HepG2 (cell line): ENCODE results near the gene RBMY1J.
"Not testable (repeated sequence)": the region's sequence is repeated elsewhere in the genome, so short reads cannot be mapped to it uniquely, and the experiment has no call there.

Experiments used
- CEBPB ChIP-seq: IDR thresholded peaks from 2 replicates; pipeline ENCODE4 v1.6.1; 2011; ENCODE audit warnings: low read depth, low read length, improper control_type of control experiment, borderline replicate concordance
- ELF4 ChIP-seq: sonication (generic); formaldehyde crosslinking; IDR thresholded peaks from 2 replicates; pipeline ENCODE4 v1.5.0; 2020; ENCODE audit warnings: missing genetic modification reagents, mild to moderate bottlenecking, moderate library complexity, borderline replicate concordance
- EZH2 ChIP-seq: conservative IDR thresholded peaks from 2 replicates; pipeline ENCODE4 v1.6.1; 2012; ENCODE audit warnings: mild to moderate bottlenecking, low read depth, low read length, moderate library complexity
- FOXK2 ChIP-seq: fragments of 450-650 bp; IDR thresholded peaks from 2 replicates; pipeline ENCODE4 v1.6.1; 2016
- PAX8 ChIP-seq: sonication (generic); formaldehyde crosslinking; IDR thresholded peaks from 2 replicates; pipeline ENCODE4 v1.8.0; 2022; ENCODE audit warnings: mild to moderate bottlenecking, missing genetic modification reagents, borderline replicate concordance
- PCBP1 ChIP-seq: fragments of 200-400 bp; formaldehyde crosslinking; IDR thresholded peaks from 2 replicates; pipeline ENCODE4 v1.6.1; 2017; ENCODE audit warnings: mild to moderate bottlenecking, low read depth, low read length, borderline replicate concordance
- POLR2A ChIP-seq, 2 experiments: IDR thresholded peaks; 2 replicates each; pipeline ENCODE4 v1.6.1; 2011; ENCODE audit warnings: low read depth in 2 of 2, low read length in 2 of 2, mild to moderate bottlenecking in 1 of 2, moderate library complexity in 1 of 2; ENCODE audit not compliant: insufficient read depth in 1 of 2
- PTBP1 ChIP-seq: fragments of 200-400 bp; formaldehyde crosslinking; IDR thresholded peaks from 2 replicates; pipeline ENCODE4 v1.6.1; 2018; ENCODE audit warnings: low read length, low read depth; ENCODE audit not compliant: poor library complexity, severe bottlenecking
- SAP130 ChIP-seq: IDR thresholded peaks from 2 replicates; pipeline ENCODE4 v1.6.1; 2016; ENCODE audit warnings: low read depth
- ZNF232 ChIP-seq: sonication (generic); formaldehyde crosslinking; IDR thresholded peaks from 2 replicates; pipeline ENCODE4 v1.4.0; 2020; ENCODE audit warnings: missing genetic modification reagents, borderline replicate concordance
- ZNF274 ChIP-seq: sonication (generic); formaldehyde crosslinking; IDR thresholded peaks from 2 replicates; pipeline ENCODE4 v1.5.1; 2020; ENCODE audit warnings: mild to moderate bottlenecking, missing genetic modification reagents
- ZNF772 ChIP-seq: sonication (generic); formaldehyde crosslinking; IDR thresholded peaks from 2 replicates; pipeline ENCODE4 v1.5.0; 2020; ENCODE audit warnings: mild to moderate bottlenecking, missing genetic modification reagents
- TF ChIP-seq, protein P1 (sequence below): sonication (generic); formaldehyde crosslinking; IDR thresholded peaks from 2 replicates; pipeline ENCODE4 v1.5.0; 2020; ENCODE audit warnings: mild to moderate bottlenecking, missing genetic modification reagents, moderate library complexity

DNA sequence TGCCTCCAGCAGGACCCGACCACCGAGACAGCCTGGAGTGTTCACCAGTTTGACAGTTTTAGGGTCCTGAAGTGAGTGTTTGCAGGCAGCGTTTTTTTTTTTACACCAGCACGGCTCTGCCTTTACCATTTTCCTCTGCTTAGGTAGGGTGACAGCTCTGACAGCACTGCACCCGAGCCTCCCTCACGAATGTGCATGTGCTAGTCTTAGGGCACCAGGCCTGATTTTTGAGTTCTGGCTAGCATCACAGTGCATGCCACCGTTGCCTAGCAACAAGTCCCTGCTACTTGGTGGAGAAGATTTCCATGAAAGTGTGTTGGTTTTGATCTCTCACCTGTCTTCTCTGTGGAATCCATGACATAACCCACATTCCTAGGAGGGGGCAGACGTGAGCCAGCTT is 52.3 kb downstream of the RBMY1J start:
- not testable (repeated sequence) for TF ChIP-seq POLR2A (IDR thresholded peaks at IDR 0.05; ENCODE audit: insufficient read depth in 1 of 2, low read depth in 2 of 2, low read length in 2 of 2); PCBP1; EZH2; ELF4 (CRISPR knock-in tag); ZNF772; ZNF274 (CRISPR knock-in tag); PAX8 (CRISPR knock-in tag); PTBP1; SAP130 (CRISPR knock-in tag); ZNF232 (CRISPR knock-in tag); FOXK2; CEBPB
- TF ChIP-seq, protein P1, sequence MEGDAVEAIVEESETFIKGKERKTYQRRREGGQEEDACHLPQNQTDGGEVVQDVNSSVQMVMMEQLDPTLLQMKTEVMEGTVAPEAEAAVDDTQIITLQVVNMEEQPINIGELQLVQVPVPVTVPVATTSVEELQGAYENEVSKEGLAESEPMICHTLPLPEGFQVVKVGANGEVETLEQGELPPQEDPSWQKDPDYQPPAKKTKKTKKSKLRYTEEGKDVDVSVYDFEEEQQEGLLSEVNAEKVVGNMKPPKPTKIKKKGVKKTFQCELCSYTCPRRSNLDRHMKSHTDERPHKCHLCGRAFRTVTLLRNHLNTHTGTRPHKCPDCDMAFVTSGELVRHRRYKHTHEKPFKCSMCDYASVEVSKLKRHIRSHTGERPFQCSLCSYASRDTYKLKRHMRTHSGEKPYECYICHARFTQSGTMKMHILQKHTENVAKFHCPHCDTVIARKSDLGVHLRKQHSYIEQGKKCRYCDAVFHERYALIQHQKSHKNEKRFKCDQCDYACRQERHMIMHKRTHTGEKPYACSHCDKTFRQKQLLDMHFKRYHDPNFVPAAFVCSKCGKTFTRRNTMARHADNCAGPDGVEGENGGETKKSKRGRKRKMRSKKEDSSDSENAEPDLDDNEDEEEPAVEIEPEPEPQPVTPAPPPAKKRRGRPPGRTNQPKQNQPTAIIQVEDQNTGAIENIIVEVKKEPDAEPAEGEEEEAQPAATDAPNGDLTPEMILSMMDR (CRISPR knock-in tag) = not testable (repeated sequence)
